Endothelial cell of umbilical vein (primary cell): ENCODE measurements around the gene DCAF10. TPM values are rescaled to one million over a fixed set of nuclear protein-coding genes. Genes with fewer than 3 reads are reported as not detected.

ENCODE experiments used
- BruUV-seq: library from RNA; stranded (reverse); fragments of 400-500 nt; replicated peaks from 2 replicates; lab custom pipeline; 2021; lab: Mats Ljungman, UMichigan
- CTCF ChIA-PET: fragments of 300-600, 350-600 bp; sonication (Branson Sonifier 250); formaldehyde crosslinking; loops from one replicate; lab custom pipeline; 2021; ENCODE audit warnings: antibody characterized with exemption, inconsistent platforms; lab: Charles Lee
- POLR2A ChIA-PET: fragments of 300-600, 350-600 bp; sonication (Branson Sonifier 250); formaldehyde crosslinking; loops from one replicate; lab custom pipeline; 2021; ENCODE audit warnings: antibody characterized with exemption, inconsistent platforms; lab: Charles Lee
- DNase-seq: peaks from one replicate; pipeline ENCODE4 v3.0.0-alpha.2; 2011; ENCODE audit warnings: low read depth, low spot score
- FAIRE-seq: peaks from 2 replicates; lab custom pipeline; 2011; peaks lifted over from hg19 to GRCh38; lab: Jason Lieb, UNC
- H2AFZ ChIP-seq: 2 replicates; pipeline ENCODE4 v1.6.0; 2012; ENCODE audit warnings: low read depth, low read length, control low read depth, inconsistent platforms
- H3K27ac ChIP-seq: 2 replicates; pipeline ENCODE4 v1.5.1; 2011; ENCODE audit warnings: low read depth, mild to moderate bottlenecking, control low read depth, low read length, moderate library complexity; ENCODE audit not compliant: insufficient read depth
- H3K27me3 ChIP-seq, 2 experiments: 2 replicates each; pipeline versions ENCODE4 v1.6.0 to v1.6.1; 2011; ENCODE audit warnings: low read length in 2 of 2, mixed read lengths in 1 of 2; ENCODE audit not compliant: control insufficient read depth in 2 of 2, insufficient read depth in 2 of 2
- H3K36me3 ChIP-seq, 2 experiments: 2 replicates in 1 of 2; 3 replicates in 1 of 2; pipeline ENCODE4 v1.5.1; 2011; ENCODE audit warnings: low read length in 2 of 2, mild to moderate bottlenecking in 1 of 2, moderate library complexity in 1 of 2; ENCODE audit not compliant: control insufficient read depth in 2 of 2, insufficient read depth in 2 of 2; ENCODE audit errors: extremely low read depth in 1 of 2
- H3K4me1 ChIP-seq: 3 replicates; pipeline ENCODE4 v1.5.1; 2011; ENCODE audit warnings: mild to moderate bottlenecking, low read length; ENCODE audit not compliant: control insufficient read depth, insufficient read depth; ENCODE audit errors: extremely low read depth
- H3K4me2 ChIP-seq: 2 replicates; pipeline ENCODE4 v1.6.1; 2011; ENCODE audit warnings: low read length, control low read depth, mixed read lengths; ENCODE audit not compliant: insufficient read depth
- H3K4me3 ChIP-seq, 3 experiments: fragments of 200-600 bp in 1 of 3; sonication (generic), shearing (Covaris generic) in 1 of 3; replicated peaks in 1 of 3; 2 replicates each; pipeline ENCODE4 v1.5.1; 2011 to 2016; ENCODE audit warnings: control low read depth in 3 of 3, low read length in 3 of 3, mild to moderate bottlenecking in 2 of 3, inconsistent platforms in 1 of 3, low read depth in 1 of 3, moderate library complexity in 1 of 3; ENCODE audit not compliant: insufficient read depth in 1 of 3
- H3K79me2 ChIP-seq: 2 replicates; pipeline ENCODE4 v1.6.0; 2012; ENCODE audit warnings: low read length, inconsistent platforms; ENCODE audit not compliant: control insufficient read depth, insufficient read depth
- H3K9ac ChIP-seq: replicated peaks from 2 replicates; pipeline ENCODE3; 2011; ENCODE audit warnings: low read length, control low read depth; ENCODE audit not compliant: insufficient read depth; ENCODE audit errors: extremely low read depth
- H3K9me1 ChIP-seq: replicated peaks from 3 replicates; pipeline ENCODE4 v1.6.0; 2011; ENCODE audit warnings: mild to moderate bottlenecking, low read length; ENCODE audit not compliant: control insufficient read depth, insufficient read depth; ENCODE audit errors: extremely low read depth
- H3K9me3 ChIP-seq: replicated peaks from 2 replicates; pipeline ENCODE4 v1.5.1; 2012; ENCODE audit warnings: low read length, inconsistent platforms; ENCODE audit not compliant: control insufficient read depth, insufficient read depth
- H4K20me1 ChIP-seq: replicated peaks from 2 replicates; pipeline ENCODE3; 2011; ENCODE audit warnings: mild to moderate bottlenecking, low read length; ENCODE audit not compliant: control insufficient read depth, insufficient read depth; ENCODE audit errors: extremely low read depth
- EZH2 ChIP-seq: IDR thresholded peaks from 2 replicates; pipeline ENCODE4 v1.6.1; 2012; ENCODE audit warnings: borderline replicate concordance, low read depth, mild to moderate bottlenecking, moderate library complexity, low read length, inconsistent platforms; ENCODE audit not compliant: severe bottlenecking
- FOS ChIP-seq: IDR thresholded peaks from 2 replicates; pipeline ENCODE4 v1.6.1; 2011; ENCODE audit warnings: mild to moderate bottlenecking, low read length, moderate library complexity, borderline replicate concordance; ENCODE audit not compliant: insufficient read depth
- GATA2 ChIP-seq: IDR thresholded peaks from 2 replicates; pipeline ENCODE4 v1.7.0; 2011; ENCODE audit warnings: low read depth, mild to moderate bottlenecking, moderate library complexity, mixed read lengths, low read length; ENCODE audit not compliant: insufficient read length, insufficient read depth
- JUN ChIP-seq: IDR thresholded peaks from 2 replicates; pipeline ENCODE4 v1.6.1; 2011; ENCODE audit warnings: borderline replicate concordance, low read depth; ENCODE audit not compliant: insufficient read length, insufficient read depth
- MYC ChIP-seq: IDR thresholded peaks from one replicate; pipeline ENCODE4 v1.6.1; 2011; ENCODE audit warnings: mild to moderate bottlenecking, low read depth, low read length
- POLR2A ChIP-seq: IDR thresholded peaks from 2 replicates; pipeline ENCODE4 v1.6.1; 2012; ENCODE audit warnings: low read depth, mild to moderate bottlenecking, control low read depth, low read length
- POLR2AphosphoS5 ChIP-seq: IDR thresholded peaks from 2 replicates; pipeline ENCODE4 v1.6.1; 2012; ENCODE audit warnings: low read depth, mild to moderate bottlenecking, control low read depth, low read length, moderate library complexity; ENCODE audit not compliant: insufficient read depth
- dilution Hi-C: fragments of 300-500 bp; cut with MboI; formaldehyde crosslinking; loops from one replicate; pipeline ENCODE4 v1.15.0; 2019; ENCODE audit warnings: low sequenced_read_pairs; ENCODE audit not compliant: extremely low pct_ligation_motif_present
- intact Hi-C: fragments of 100-400 bp; cut with micrococcal nuclease; formaldehyde crosslinking; loops from one replicate; pipeline ENCODE4 v1.10.0; 2022
- polyA plus RNA-seq, 4 experiments: library from polyadenylated mRNA; depleted of rRNA in 3 of 4; stranded (reverse) in 3 of 4; unstranded in 1 of 4; fragments of >200 nt; gene quantifications; 2 replicates each; pipeline versions ENCODE4 v1.2.1 to v1.2.3, GENCODE V29; 2011 to 2012; ENCODE audit warnings: missing spikeins in 1 of 4
- total RNA-seq: library from RNA; stranded (reverse); gene quantifications from 2 replicates; pipeline ENCODE4 v1.2.3, GENCODE V29; 2021
- TF ChIP-seq, protein P1 (sequence below): IDR thresholded peaks from 2 replicates; pipeline ENCODE4 v1.6.1; 2011; ENCODE audit not compliant: insufficient read depth, insufficient read length
- TF ChIP-seq, protein P2 (sequence below), 2 donors: IDR thresholded peaks; 1 replicate in 1 of 2; 2 replicates in 1 of 2; pipeline ENCODE4 v1.5.1; 2011; ENCODE audit warnings: low read length in 2 of 2, mild to moderate bottlenecking in 2 of 2, moderate library complexity in 2 of 2, control low read depth in 1 of 2, inconsistent platforms in 1 of 2, low read depth in 1 of 2; ENCODE audit not compliant: insufficient read depth in 1 of 2; ENCODE audit errors: extremely low read depth in 1 of 2

Gene DCAF10
- total and polyA plus RNA-seq, 2 donors (not counting 3 experiments of a cell fraction or from before 2014, with no cell fraction given) = 13.1 to 21.5 TPM

DNA sequence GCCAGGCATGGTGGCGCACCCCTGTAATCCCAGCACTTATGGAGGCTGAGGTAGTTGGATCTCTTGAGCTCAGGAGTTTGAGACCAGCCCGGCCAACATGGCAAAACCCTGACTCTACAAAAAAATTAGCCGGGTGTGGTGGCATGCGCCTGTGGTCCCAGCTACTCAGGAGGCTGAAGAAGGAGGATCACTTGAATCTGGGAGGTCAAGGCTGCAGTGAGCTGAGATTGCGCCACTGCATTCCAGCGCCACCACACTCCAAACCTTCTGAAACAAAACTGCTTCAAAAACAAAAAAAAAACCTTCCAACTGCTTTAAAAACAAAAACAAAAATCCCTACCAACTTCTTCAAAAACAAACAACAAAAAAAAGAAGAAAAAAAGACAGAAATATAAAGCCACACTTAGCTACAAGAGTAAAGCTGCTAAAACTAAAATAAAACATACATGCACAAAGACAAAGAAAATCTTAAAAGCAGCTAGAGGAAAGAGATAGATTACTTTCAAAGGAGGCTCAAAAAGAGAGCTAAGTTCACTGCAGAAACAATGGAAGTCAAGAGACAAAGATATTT lies 11.4 kb downstream of the DCAF10 start:
- ChIA-PET POLR2A (no interaction called here), CTCF (interaction anchor here (1.2 to 2.1 kb wide), 2 partner anchors 7 to 9 kb away, joined by 3 to 5 read pairs; no protein-coding TSS in a partner anchor)
- no peaks in the 10 kb centered on the region for H3K36me3 ChIP-seq
- H3K4me2 ChIP-seq = no peak overlapping the region
- TF ChIP-seq, protein P1, sequence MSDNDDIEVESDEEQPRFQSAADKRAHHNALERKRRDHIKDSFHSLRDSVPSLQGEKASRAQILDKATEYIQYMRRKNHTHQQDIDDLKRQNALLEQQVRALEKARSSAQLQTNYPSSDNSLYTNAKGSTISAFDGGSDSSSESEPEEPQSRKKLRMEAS = no peak
- TF ChIP-seq, protein P2, sequence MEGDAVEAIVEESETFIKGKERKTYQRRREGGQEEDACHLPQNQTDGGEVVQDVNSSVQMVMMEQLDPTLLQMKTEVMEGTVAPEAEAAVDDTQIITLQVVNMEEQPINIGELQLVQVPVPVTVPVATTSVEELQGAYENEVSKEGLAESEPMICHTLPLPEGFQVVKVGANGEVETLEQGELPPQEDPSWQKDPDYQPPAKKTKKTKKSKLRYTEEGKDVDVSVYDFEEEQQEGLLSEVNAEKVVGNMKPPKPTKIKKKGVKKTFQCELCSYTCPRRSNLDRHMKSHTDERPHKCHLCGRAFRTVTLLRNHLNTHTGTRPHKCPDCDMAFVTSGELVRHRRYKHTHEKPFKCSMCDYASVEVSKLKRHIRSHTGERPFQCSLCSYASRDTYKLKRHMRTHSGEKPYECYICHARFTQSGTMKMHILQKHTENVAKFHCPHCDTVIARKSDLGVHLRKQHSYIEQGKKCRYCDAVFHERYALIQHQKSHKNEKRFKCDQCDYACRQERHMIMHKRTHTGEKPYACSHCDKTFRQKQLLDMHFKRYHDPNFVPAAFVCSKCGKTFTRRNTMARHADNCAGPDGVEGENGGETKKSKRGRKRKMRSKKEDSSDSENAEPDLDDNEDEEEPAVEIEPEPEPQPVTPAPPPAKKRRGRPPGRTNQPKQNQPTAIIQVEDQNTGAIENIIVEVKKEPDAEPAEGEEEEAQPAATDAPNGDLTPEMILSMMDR (IDR thresholded peaks at IDR 0.05; ENCODE audit: extremely low read depth in 1 of 2, insufficient read depth in 1 of 2, low read depth in 1 of 2, low read length in 2 of 2) = no peak
- TF ChIP-seq POLR2A (no peak), POLR2AphosphoS5 (no peak), JUN (no peak), FOS (no peak), MYC (no peak), GATA2 (no peak), EZH2 (no peak)
- H3K4me1 ChIP-seq = no peaks in the 10 kb centered on the region
- FAIRE-seq (no peak), DNase-seq (no peak)
- no peaks in the 10 kb centered on the region for H3K9me1 ChIP-seq
- intact Hi-C loops = no loop called here
- H4K20me1 ChIP-seq = peaks cover 6% of the 10 kb centered on the region
- H3K4me3 ChIP-seq = no peak overlapping the region
- no peak overlapping the region for H3K9ac ChIP-seq
- H3K27ac ChIP-seq = no peak overlapping the region
- dilution Hi-C loops = no loop called here
- H3K27me3 ChIP-seq = no peaks in the 10 kb centered on the region
- H3K79me2 ChIP-seq = peaks cover 23% of the 10 kb centered on the region
- BruUV-seq = no TSS peak
- H2AFZ ChIP-seq = no peak overlapping the region
- H3K9me3 ChIP-seq = no peaks in the 10 kb centered on the region
